GM19467 (cell line): ENCODE measurements around the gene MTMR11.
"Not testable (repeated sequence)": the region's sequence is repeated elsewhere in the genome, so short reads cannot be mapped to it uniquely, and the experiment has no call there.

ENCODE experiments used
- ATAC-seq: cut with Tn5 transposase; IDR thresholded peaks from one replicate; pipeline ENCODE4 v1.9.1; 2021; ENCODE audit warnings: mild to moderate bottlenecking, moderate library complexity; ENCODE audit not compliant: unreplicated experiment

MTMR11 gene

DNA sequence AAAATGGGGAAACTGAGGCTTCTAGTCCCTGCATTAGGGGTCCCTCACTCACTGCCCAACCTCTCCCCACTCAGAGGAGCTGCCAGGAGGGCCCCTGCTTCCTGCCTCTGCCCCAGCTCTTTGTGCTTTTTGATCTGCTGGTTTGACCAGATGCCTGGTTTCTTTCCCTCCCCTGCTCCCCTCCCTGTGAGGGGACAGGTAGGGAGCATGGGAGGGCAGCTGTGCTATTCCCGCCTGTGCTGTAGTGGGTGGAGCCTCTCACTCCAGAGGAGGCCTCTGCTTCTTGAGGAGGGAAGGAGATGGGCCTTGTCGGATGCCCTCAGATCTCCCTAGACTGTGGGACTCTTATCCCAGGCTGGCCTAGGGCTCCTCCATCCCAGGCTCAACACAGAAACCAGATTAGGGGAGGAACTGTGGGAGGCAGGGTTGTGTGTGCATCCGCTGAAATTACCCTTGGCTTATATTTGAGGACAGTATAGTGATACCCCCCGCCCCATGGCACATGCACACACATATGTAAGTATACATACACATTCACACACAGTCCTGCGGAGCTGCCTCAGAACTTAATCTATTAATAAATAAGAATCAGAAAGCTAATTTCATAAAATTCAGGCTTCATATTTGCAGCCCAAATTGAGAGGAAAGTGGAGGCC, 32.7 kb downstream of the MTMR11 start:
- ATAC-seq = no peak

DNA sequence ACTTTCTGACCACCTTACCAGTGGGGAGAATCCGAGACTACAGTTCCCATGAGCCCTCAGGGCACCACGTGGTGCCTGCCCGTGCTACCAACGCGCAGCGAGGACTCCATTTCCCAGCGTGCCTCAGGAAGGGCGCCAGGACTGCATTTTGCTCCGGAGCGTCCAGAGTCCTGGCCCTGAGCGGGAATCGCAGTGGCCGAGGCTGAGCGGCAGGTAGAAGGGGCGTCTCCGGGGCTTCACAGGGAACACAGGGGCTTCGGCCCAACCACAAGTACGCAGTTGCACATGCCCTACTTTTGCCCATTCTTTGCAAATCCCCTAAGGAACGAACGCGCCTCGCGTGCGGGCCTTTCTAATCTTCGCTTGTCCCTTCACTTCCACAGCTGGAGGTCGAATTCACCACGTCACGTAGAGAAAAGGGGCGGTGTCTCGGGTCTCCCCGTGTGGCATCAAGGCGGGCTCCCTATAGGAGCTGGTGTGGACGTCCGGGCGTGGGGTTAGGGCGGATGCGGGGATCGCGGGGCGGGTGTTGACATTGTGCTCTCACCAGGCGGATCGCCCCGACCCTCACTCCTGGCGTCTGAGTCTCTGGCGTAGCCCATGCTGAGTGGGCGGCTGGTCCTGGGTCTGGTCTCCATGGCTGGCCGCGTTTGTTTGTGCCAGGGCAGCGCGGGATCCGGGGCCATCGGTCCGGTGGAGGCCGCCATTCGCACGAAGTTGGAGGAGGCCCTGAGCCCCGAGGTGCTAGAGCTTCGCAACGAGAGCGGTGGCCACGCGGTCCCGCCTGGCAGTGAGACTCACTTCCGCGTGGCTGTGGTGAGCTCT, 37.0 kb downstream of the MTMR11 start, which contains the start of gene BOLA1:
BOLA1 (plus strand) TSS at position 109 of the 825 bp plus-strand sequence; CDS start at position 601, 492 bp downstream.
- ATAC-seq = peak; percentile 91

DNA sequence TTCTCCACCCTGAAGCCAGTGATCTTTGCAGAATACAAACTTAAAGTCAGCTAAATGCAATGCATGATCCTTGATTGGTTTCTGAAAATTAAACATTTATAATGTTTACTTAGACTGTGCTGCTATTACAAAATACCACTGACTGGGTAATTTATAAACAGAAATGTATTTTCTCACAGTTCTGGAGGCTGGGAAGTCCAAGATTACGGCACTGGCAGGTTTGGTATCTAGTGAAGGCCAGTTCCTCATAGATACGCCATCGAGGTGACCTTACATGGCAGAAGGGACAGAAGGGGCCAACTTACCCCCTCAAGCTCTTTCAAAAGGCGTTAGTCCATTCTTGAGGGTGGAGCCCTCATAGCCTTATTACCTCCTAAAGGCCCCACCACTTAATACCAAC, 40.1 kb downstream of the MTMR11 start:
- ATAC-seq = no peak

DNA sequence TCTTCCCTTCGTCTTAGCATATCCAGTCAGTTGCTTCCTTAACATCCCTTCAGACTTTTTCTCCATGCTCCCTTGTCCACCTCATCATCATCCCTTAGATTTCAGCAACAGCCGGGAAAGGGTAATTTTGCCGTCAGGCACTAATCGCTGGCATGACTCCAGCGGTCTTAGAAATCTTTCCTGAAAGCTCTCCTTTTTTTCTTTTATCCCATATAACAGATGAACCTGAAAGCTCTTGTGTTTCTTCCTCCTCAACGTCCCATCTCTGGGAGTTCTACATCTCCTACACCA, 47.7 kb downstream of the MTMR11 start:
- no peak for ATAC-seq

DNA sequence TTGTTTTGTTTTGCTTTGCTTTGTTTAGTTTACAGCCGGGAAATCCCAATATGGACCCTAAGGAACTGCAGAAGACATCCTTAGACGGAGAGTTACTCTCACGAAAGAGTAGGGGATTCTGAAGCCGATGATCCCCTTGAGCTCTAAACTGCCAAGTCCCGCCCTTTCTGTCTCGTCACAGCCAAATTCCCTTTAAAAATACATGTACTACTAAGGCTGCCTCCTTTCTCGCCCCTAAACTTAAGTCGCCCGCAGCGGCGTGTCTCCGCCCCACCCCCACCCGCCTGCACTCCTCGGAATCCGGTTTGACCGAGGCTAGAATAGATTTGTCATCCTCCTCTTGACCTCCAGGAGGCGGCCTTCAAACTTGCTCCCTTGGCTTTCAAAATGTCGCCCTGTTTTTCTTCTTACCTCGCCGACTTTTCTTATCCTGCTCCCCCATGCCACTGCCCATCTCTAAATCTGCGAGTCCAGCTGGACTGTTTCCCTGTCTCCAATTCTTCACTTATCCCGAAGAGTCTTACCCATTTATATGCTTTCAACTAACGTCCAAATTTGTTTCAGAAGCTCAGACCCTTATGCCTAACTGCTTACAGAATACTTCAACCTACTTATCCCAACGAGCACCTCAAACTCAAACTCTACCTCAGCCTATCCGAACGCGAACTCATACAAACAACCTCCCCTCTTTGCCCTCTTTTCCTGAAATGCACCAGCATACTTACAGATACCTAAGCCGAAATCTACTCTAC, 48.3 kb downstream of the MTMR11 start:
- ATAC-seq = peak; percentile 18

DNA sequence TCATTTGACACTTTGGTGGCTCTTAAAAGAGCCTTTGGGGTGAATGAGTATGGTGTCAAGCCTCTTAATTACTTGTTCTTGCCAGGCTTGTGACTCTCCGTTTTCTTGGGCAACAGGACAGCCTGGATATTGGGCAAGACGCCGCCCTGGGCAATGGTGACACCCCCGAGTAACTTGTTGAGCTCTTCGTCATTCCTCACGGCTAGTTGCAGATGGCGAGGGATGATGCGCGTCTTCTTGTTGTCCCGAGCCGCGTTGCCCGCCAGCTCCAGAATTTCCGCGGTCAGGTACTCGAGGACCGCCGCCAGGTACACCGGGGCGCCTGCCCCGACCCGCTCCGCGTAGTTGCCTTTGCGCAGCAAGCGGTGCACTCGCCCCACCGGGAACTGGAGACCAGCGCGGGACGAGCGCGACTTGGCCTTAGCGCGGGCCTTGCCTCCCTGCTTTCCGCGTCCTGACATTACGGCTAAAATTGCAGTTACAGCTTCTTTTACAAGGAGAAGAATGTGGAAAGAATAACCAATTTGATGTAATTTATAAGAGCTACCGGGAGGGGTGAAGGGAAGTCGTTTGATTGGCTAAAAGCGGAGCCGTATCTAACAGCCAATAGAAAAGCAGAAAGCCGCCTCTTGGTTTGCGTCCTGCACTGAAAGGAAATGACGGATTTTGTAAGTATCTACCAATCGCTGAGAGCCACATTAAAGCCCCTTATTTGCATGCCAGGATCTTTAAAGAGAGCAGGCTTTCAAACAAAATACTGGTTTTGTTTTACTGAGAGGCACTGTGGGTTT, 49.0 kb downstream of the MTMR11 start:
- ATAC-seq = peak; percentile 41

DNA sequence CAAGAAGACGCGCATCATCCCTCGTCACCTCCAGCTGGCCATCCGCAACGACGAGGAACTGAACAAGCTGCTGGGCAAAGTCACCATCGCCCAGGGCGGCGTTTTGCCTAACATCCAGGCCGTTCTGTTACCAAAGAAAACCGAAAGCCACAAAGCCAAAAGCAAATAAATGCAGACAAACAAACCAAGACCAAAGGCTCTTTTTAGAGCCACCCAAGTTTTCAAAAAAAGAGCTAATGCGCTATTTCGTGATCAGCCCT, 49.6 kb downstream of the MTMR11 start:
- not testable (repeated sequence) for ATAC-seq

DNA sequence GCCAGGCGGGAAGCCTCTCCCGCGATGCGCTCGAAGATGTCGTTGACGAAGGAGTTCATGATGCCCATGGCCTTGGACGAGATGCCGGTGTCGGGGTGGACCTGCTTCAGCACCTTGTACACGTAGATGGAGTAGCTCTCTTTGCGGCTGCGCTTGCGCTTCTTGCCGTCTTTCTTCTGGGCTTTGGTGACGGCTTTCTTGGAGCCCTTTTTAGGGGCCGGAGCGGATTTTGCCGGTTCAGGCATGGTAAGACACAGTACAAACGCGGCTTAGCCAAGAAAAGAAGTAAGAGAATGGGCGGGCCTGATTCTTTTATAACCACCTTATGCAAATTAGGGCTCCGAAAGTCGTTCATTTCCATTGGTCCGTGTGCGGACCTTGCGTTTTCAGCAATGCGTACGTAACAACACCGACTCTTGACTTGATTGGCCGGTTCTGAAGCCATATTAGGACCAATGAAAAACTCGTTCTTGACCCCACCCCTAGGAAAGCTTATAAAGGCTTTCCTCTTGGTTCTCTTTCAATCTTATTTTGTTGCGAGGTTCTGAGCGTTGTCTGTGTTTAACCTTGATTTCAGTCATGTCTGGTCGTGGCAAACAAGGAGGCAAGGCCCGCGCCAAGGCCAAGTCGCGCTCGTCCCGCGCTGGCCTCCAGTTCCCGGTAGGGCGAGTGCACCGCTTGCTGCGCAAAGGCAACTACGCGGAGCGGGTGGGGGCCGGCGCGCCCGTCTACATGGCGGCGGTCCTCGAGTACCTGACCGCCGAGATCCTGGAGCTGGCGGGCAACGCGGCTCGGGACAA, 50.1 kb downstream of the MTMR11 start:
- ATAC-seq = peak; percentile 50

DNA sequence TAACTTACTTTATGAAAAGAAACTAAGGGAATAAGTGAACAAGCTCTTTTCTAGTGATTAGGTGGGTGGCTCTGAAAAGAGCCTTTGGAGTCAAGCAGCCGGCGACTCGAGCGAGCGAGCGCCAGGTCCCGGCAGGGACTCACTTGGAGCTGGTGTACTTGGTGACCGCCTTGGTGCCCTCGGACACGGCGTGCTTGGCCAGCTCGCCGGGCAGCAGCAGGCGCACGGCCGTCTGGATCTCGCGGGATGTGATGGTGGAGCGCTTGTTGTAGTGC, 50.6 kb downstream of the MTMR11 start:
- not testable (repeated sequence) for ATAC-seq

DNA sequence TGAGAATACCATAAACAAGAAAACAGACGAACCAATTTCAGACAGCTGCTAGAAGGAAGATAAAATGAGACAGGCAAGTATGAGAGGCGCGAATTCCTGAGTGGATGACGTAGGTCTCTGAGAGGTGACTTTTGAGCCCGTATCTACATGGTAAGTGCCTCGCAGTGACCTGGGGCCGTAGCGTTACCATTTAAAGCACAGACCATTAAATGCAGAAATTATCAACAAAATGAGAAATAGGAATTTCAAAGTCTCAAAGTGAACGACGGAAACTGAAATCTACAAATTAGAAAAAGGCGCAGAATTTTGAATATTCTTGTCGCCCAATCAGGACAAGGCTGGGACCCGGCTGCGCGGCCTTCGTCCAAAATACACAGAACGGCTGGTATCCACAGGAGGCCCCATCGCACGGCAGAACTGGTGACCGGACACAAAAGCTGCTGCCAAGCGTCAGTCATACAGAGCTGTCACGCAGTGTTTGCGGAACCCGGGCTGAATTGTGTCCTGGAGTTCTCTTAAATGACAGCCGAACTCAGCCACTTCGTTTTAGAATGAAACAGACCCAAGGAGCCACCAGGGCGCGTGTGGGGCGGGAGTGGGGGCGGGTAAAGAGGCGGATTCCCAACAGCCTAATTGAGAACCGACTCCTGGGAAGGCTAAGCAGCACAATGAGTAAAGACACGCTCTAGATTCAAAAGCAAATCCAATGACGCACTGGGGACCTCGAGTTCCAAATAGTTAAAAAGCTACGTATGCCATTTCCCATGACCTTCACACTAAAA, 51.1 kb downstream of the MTMR11 start:
- ATAC-seq = no peak

DNA sequence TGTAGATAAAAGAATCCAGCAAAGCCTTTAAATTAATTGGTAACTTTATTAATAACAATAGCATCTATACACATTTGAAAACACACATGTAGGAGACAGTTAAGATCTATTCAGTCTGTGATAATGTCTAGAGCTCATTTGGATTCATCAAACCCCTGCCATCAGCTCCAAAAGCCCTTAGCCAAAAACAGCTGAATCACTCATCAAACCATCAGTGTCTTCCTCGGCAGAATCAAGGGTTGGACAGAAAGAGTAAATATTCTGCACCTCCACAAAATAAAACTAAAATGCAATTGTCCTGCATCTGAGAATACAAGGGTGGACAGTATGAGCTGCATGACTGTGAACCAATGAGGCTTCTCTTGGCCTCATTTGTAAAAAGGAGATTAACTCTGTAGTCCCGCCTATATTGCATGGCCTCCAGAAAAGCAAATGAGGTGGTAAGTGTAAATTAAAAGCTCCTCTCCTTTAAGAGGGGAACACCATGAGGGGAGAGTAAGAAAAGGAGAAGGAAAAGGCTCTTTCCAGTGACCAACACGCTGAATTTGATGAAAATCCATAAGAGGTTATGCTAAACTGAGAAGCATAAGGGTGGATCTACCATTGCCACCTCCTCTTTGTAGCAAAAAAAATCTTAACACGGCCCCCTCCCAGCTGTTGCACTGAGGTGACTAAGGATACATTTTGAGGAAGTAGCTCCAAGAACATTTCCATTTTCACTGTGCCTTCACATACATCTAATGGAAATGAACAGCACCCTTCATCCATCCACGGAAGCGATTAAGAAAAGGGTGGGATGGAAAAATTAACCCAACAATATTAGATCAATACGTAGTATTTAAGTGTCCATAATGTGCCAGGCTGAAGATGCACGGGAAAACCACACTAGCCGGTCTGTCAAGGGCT, 52.0 kb downstream of the MTMR11 start:
- ATAC-seq = no peak

DNA sequence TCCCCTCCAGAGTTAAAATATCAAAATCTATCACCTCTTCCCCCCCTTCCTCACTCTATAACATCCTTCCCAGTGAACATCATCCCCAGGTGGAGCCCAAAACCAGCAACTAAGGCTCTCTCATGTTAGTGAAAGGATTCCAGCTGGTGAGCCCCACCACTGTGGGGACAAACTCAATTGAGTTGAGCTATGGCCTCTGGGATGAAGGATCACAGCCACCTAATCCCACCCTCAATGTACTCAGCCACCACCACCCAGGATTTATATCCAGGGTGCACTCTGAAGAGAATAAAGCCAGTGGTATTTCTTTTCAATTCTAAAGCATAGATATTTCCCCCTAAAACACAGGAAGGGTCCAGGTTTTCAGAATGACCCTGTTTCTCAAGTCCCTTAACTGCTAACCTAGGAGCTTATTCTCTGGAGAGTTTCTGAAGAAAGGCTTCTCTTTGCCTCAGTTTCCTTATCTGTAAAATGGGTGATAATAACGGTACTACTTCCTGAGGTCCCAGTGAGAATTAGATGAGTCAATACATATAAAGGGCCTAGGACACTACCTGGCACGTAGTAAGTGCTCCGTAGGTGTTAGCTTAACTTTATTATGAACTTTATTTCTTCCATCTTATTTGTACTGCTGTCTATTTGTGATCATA, 53.0 kb downstream of the MTMR11 start:
- no peak for ATAC-seq

DNA sequence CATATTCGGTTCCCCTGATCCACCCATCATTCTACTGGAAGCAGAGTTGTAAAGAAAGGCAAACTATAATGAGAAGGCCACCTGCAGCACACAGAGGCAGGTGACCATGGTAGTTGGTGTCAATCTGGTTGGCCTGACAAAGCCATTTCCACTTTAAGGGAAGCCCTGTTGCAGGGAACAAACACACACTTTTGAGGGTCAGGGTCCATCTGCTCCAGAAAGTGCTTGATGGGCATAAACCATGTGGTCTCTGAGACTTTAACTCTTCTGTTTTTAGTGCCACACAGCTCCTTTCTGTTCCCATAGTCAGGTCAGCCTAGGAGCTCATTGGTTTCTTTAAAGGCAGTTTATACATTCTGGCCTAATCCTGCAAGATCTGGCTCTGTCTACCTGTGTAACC, 54.8 kb downstream of the MTMR11 start:
- ATAC-seq = no peak

DNA sequence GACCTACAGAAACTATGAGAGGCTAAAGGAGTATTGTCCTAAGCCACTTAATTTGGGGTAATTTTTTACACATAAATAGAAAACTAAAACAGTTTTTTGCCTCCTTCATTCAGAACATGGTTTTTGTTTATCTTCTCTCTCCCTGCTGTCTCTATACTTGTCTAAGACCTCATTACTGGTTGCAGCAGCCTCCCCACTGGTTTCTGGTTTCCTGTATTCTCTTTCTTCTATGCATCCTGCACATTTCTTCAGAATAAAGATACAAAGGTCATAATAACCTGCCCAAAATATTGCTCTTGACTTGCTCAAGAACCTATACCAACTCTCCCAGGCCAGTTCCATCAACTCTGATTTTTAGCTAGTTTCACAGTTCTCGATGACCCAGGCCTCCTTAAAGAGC, 57.1 kb downstream of the MTMR11 start:
- no peak for ATAC-seq
